Natural killer cell (primary cell): ENCODE measurements around the gene SLAMF8. TPM values are rescaled to one million over a fixed set of nuclear protein-coding genes. Genes with fewer than 3 reads are reported as not detected.

Experiments used
- ATAC-seq, 3 donors: fragments of 150-1000 bp in 2 of 3; fragments of 200-7000 bp in 1 of 3; cut with Tn5 transposase; 1 replicate in 1 of 3; 2 replicates in 2 of 3; pipeline ENCODE4 v1.10.0; 2021; ENCODE audit warnings: mild to moderate bottlenecking in 2 of 3, moderate library complexity in 2 of 3
- DNase-seq, 2 donors: peaks; one replicate each; pipeline versions ENCODE4 v3.0.0 to v3.0.0-alpha.2; 2013 to 2021; ENCODE audit warnings: mixed read lengths in 1 of 2
- H3K27ac ChIP-seq: one replicate; pipeline ENCODE4 v1.5.1; 2013; ENCODE audit warnings: mild to moderate bottlenecking, low read length
- H3K27me3 ChIP-seq: one replicate; pipeline ENCODE4 v1.6.1; 2013; ENCODE audit warnings: low read length; ENCODE audit not compliant: control insufficient read depth, insufficient read depth
- H3K36me3 ChIP-seq: one replicate; pipeline ENCODE4 v1.6.1; 2013; ENCODE audit warnings: low read length; ENCODE audit not compliant: control insufficient read depth, insufficient read depth
- H3K4me1 ChIP-seq: one replicate; pipeline ENCODE4 v1.6.1; 2013; ENCODE audit warnings: low read length; ENCODE audit not compliant: control insufficient read depth, insufficient read depth
- H3K4me3 ChIP-seq: one replicate; pipeline ENCODE4 v1.5.1; 2013; ENCODE audit warnings: low read length
- H3K9me3 ChIP-seq: one replicate; pipeline ENCODE4 v1.6.1; 2013; ENCODE audit warnings: low read length; ENCODE audit not compliant: control insufficient read depth, insufficient read depth
- H3K27ac Mint-ChIP-seq, 2 donors: one replicate each; pipeline ENCODE4 v1.8.0; 2022; ENCODE audit warnings: mild to moderate bottlenecking in 2 of 2, mixed read lengths in 2 of 2, moderate library complexity in 1 of 2
- H3K27me3 Mint-ChIP-seq, 2 donors: one replicate each; pipeline ENCODE4 v1.8.0; 2022; ENCODE audit warnings: low read depth in 2 of 2, mixed read lengths in 2 of 2
- H3K36me3 Mint-ChIP-seq: one replicate; pipeline ENCODE4 v1.8.0; 2022; ENCODE audit warnings: mixed read lengths
- H3K4me1 Mint-ChIP-seq, 2 donors: one replicate each; pipeline ENCODE4 v1.8.0; 2022; ENCODE audit warnings: mixed read lengths in 2 of 2
- H3K4me3 Mint-ChIP-seq: one replicate; pipeline ENCODE4 v1.8.0; 2022; ENCODE audit warnings: mild to moderate bottlenecking, moderate library complexity, mixed read lengths
- H3K9me3 Mint-ChIP-seq, 2 donors: one replicate each; pipeline ENCODE4 v1.8.0; 2022; ENCODE audit warnings: mixed read lengths in 2 of 2
- WGBS: methylation state at CpG from one replicate; pipeline ENCODE4 v1.1.7; 2013; ENCODE audit warnings: missing lambda C conversion rate; ENCODE audit not compliant: insufficient coverage; 5-methylcytosine and 5-hydroxymethylcytosine counted together
- intact Hi-C: fragments of 100-400 bp; cut with micrococcal nuclease; formaldehyde crosslinking; loops from one replicate; pipeline ENCODE4 v1.14.2; 2022
- total RNA-seq, 4 donors: library from RNA; stranded (reverse); fragments of 120-200 nt in 1 of 4; gene quantifications; one replicate each; pipeline versions ENCODE4 v1.2.3 to v1.2.4, GENCODE V29; 2013 to 2022
- TF ChIP-seq, protein P1 (sequence below): fragments of 200-600 bp; IDR thresholded peaks from one replicate; pipeline ENCODE4 v1.8.0; 2022; ENCODE audit warnings: antibody characterized with exemption

SLAMF8 gene
- total RNA-seq, 3 donors from 2014 or later (not counting 1 experiment from before 2014, with no cell fraction given), result 0.64 to 4.4 (median 2.8) TPM

GRCh38 chr1:159869173-159869572 lies 42.5 kb downstream of the SLAMF8 start:
- Mint-ChIP-seq H3K27me3 (peaks cover 6 to 18% of the 10 kb centered on the region in 2 donors), H3K4me3 (no peak overlapping the region), H3K9me3 (no peaks in the 10 kb centered on the region), H3K27ac (no peak overlapping the region), H3K36me3 (no peaks in the 10 kb centered on the region), H3K4me1 (peaks cover 0 to 14% of the 10 kb centered on the region in 2 donors)
- Histone ChIP-seq H3K4me3 (no peak overlapping the region), H3K27ac (no peak overlapping the region), H3K9me3 (no peaks in the 10 kb centered on the region), H3K27me3 (no peaks in the 10 kb centered on the region), H3K4me1 (no peaks in the 10 kb centered on the region), H3K36me3 (no peaks in the 10 kb centered on the region)
- 41% methylated on average over 4 of the region's 4 CpGs for WGBS
- DNase-seq, result no peak
- intact Hi-C loops, result no loop called here
- TF ChIP-seq, protein P1, sequence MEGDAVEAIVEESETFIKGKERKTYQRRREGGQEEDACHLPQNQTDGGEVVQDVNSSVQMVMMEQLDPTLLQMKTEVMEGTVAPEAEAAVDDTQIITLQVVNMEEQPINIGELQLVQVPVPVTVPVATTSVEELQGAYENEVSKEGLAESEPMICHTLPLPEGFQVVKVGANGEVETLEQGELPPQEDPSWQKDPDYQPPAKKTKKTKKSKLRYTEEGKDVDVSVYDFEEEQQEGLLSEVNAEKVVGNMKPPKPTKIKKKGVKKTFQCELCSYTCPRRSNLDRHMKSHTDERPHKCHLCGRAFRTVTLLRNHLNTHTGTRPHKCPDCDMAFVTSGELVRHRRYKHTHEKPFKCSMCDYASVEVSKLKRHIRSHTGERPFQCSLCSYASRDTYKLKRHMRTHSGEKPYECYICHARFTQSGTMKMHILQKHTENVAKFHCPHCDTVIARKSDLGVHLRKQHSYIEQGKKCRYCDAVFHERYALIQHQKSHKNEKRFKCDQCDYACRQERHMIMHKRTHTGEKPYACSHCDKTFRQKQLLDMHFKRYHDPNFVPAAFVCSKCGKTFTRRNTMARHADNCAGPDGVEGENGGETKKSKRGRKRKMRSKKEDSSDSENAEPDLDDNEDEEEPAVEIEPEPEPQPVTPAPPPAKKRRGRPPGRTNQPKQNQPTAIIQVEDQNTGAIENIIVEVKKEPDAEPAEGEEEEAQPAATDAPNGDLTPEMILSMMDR, result no peak
- ATAC-seq, result no peak

- H3K4me1 Mint-ChIP-seq, result peaks cover 0 to 11% of the 10 kb centered on the region in 2 donors
- TF ChIP-seq, protein P1, result no peak
- Histone ChIP-seq H3K4me3 (no peak overlapping the region), H3K4me1 (no peaks in the 10 kb centered on the region), H3K9me3 (no peaks in the 10 kb centered on the region), H3K27me3 (no peaks in the 10 kb centered on the region), H3K36me3 (no peaks in the 10 kb centered on the region), H3K27ac (no peak overlapping the region)
- ATAC-seq (no peak), DNase-seq (no peak)
- H3K36me3 Mint-ChIP-seq, result no peaks in the 10 kb centered on the region
- H3K27ac Mint-ChIP-seq, result no peak overlapping the region
- no peaks in the 10 kb centered on the region for H3K9me3 Mint-ChIP-seq
- intact Hi-C loops, result no loop called here
- H3K27me3 Mint-ChIP-seq, result peaks cover 6 to 16% of the 10 kb centered on the region in 2 donors
- H3K4me3 Mint-ChIP-seq, result no peak overlapping the region
- no CpG with 5 or more reads among the region's 1 CpG for WGBS
Observed at GRCh38 chr1:159869607-159870006, 42.9 kb downstream of the SLAMF8 start.

DNA sequence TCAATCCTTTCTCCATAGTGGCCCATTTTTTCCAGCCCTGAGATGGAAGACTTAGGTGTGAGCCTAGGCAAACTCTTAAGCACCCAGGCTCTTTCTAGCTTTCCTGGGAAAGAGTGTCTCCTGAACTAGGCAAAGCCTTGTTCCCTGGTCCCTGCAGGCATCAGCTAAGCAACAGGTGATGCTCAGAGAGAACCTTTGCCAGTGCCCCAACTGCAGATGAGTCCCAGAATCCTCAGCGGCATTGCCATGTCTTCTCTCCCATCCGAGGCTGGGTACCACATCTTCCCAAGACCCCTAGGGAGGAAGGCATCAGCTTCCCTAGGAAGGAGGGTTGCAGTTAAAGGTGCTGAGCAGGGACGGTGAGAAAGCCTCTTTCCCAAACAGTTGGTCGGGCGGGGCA lies 44.0 kb downstream of the SLAMF8 start:
- Histone ChIP-seq H3K4me1 (no peaks in the 10 kb centered on the region), H3K4me3 (no peak overlapping the region), H3K27me3 (no peaks in the 10 kb centered on the region), H3K9me3 (no peaks in the 10 kb centered on the region), H3K36me3 (no peaks in the 10 kb centered on the region), H3K27ac (no peak overlapping the region)
- intact Hi-C loops, result no loop called here
- WGBS, result 92% methylated on average over 5 of the region's 5 CpGs
- Mint-ChIP-seq H3K4me1 (peaks cover 0 to 11% of the 10 kb centered on the region in 2 donors), H3K27ac (no peak overlapping the region), H3K9me3 (no peaks in the 10 kb centered on the region), H3K36me3 (no peaks in the 10 kb centered on the region), H3K4me3 (no peak overlapping the region), H3K27me3 (peaks cover 6 to 19% of the 10 kb centered on the region in 2 donors)
- DNase-seq, result no peak
- TF ChIP-seq, protein P1, result no peak
- ATAC-seq, result no peak

GRCh38 chr1:159872891-159873290 lies 46.2 kb downstream of the SLAMF8 start:
- Mint-ChIP-seq H3K36me3 (no peaks in the 10 kb centered on the region), H3K27ac (no peak overlapping the region), H3K4me1 (peaks cover 0 to 5% of the 10 kb centered on the region in 2 donors), H3K4me3 (no peak overlapping the region), H3K9me3 (no peaks in the 10 kb centered on the region), H3K27me3 (peaks cover 9 to 20% of the 10 kb centered on the region in 2 donors)
- Histone ChIP-seq H3K27ac (no peak overlapping the region), H3K27me3 (no peaks in the 10 kb centered on the region), H3K4me3 (no peak overlapping the region), H3K4me1 (no peaks in the 10 kb centered on the region), H3K9me3 (no peaks in the 10 kb centered on the region), H3K36me3 (no peaks in the 10 kb centered on the region)
- intact Hi-C loops, result no loop called here
- TF ChIP-seq, protein P1, result no peak
- 93% methylated on average over 14 of the region's 15 CpGs for WGBS
- ATAC-seq (no peak), DNase-seq (no peak)
